ENCODE data around the gene CCT8. TPM values are rescaled to one million over a fixed set of nuclear protein-coding genes. Genes with fewer than 3 reads are reported as not detected.

Gene CCT8
- total RNA-seq, 1 donor from 2014 or later = 104 TPM

GRCh38 chr21:29052224-29052623 is 21.2 kb downstream of the CCT8 start:
- TF ChIP-seq, protein P1, sequence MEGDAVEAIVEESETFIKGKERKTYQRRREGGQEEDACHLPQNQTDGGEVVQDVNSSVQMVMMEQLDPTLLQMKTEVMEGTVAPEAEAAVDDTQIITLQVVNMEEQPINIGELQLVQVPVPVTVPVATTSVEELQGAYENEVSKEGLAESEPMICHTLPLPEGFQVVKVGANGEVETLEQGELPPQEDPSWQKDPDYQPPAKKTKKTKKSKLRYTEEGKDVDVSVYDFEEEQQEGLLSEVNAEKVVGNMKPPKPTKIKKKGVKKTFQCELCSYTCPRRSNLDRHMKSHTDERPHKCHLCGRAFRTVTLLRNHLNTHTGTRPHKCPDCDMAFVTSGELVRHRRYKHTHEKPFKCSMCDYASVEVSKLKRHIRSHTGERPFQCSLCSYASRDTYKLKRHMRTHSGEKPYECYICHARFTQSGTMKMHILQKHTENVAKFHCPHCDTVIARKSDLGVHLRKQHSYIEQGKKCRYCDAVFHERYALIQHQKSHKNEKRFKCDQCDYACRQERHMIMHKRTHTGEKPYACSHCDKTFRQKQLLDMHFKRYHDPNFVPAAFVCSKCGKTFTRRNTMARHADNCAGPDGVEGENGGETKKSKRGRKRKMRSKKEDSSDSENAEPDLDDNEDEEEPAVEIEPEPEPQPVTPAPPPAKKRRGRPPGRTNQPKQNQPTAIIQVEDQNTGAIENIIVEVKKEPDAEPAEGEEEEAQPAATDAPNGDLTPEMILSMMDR (IDR thresholded peaks at IDR 0.05; ENCODE audit: borderline replicate concordance) = no peak
- no peaks in the 10 kb centered on the region for H3K27me3 ChIP-seq (ENCODE audit: low read depth)
- peaks cover 97% of the 10 kb centered on the region for H3K36me3 ChIP-seq
- no peaks in the 10 kb centered on the region for H3K4me1 ChIP-seq
- no peak overlapping the region for H3K27ac ChIP-seq (replicated peaks)
- H3K4me3 ChIP-seq = no peak overlapping the region
- intact Hi-C loops (cut with micrococcal nuclease) = no loop called here
- no peaks in the 10 kb centered on the region for H3K9me3 ChIP-seq (replicated peaks)
- DNase-seq = no peak

- TF ChIP-seq, protein P1 (IDR thresholded peaks at IDR 0.05; ENCODE audit: borderline replicate concordance) = no peak
- no peak for DNase-seq
- Histone ChIP-seq H3K27me3 (ENCODE audit: low read depth) (no peaks in the 10 kb centered on the region), H3K27ac (replicated peaks) (no peak overlapping the region), H3K4me3 (no peak overlapping the region), H3K36me3 (peaks cover 96% of the 10 kb centered on the region), H3K4me1 (no peaks in the 10 kb centered on the region), H3K9me3 (replicated peaks) (no peaks in the 10 kb centered on the region)
- intact Hi-C loops (cut with micrococcal nuclease) = no loop called here
Observed at GRCh38 chr21:29034678-29035077, 38.8 kb downstream of the CCT8 start.

GRCh38 chr21:29033871-29034270 is 39.6 kb downstream of the CCT8 start:
- no peak overlapping the region for H3K27ac ChIP-seq (replicated peaks)
- peaks cover 96% of the 10 kb centered on the region for H3K36me3 ChIP-seq
- TF ChIP-seq, protein P1 (IDR thresholded peaks at IDR 0.05; ENCODE audit: borderline replicate concordance) = no peak

DNA sequence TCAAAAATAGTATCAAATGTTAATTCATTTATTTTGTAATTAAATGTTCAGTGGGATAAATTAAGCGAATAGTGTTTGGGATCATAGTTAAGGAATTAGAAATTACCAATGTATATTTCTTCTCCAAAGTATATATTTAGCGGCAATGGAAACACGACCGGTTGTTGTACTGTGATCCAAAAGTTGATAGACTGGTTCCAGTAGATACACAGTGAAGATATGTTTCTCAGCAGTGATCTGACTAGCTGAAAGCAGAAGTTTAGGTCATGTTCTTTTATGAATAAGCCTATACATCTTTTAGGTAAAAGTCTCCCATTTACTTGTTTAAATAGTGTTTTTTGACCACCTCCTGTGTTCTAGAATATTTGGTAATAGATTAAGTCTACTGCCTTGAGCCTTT is 40.1 kb downstream of the CCT8 start:
- Histone ChIP-seq H3K27ac (replicated peaks) (no peak overlapping the region), H3K36me3 (peaks cover 96% of the 10 kb centered on the region), H3K4me1 (no peaks in the 10 kb centered on the region), H3K9me3 (replicated peaks) (no peaks in the 10 kb centered on the region), H3K4me3 (no peak overlapping the region), H3K27me3 (ENCODE audit: low read depth) (no peaks in the 10 kb centered on the region)
- intact Hi-C loops (cut with micrococcal nuclease) = no loop called here
- DNase-seq = no peak
- TF ChIP-seq, protein P1 (IDR thresholded peaks at IDR 0.05; ENCODE audit: borderline replicate concordance) = no peak

More at GRCh38 chr21:29033871-29034270, 39.6 kb downstream of the CCT8 start:
- intact Hi-C loops (cut with micrococcal nuclease) = no loop called here
- Histone ChIP-seq H3K4me3 (no peak overlapping the region), H3K4me1 (no peaks in the 10 kb centered on the region), H3K9me3 (replicated peaks) (no peaks in the 10 kb centered on the region), H3K27me3 (ENCODE audit: low read depth) (no peaks in the 10 kb centered on the region)
- DNase-seq = no peak

DNA sequence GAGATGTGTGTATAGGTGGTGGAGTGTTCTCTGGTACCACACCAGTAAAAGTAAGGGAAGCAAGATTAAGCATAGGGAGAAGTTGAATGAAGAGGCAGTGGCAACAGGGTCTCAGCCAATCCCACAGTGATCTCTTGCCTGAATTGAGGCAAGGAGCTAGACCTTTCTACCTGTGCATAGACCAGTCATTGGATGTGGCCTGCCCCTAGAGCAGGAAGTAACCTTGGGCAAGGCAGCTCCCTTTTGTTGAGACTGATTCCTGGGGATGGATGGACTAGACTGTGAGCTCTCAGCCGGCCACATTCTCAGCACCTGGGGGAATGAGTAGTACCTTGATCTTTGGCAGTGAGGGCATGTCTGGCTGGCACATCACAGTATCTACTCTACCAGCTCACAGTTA is 42.5 kb downstream of the CCT8 start:
- peaks cover 19% of the 10 kb centered on the region for H3K4me1 ChIP-seq
- no peak overlapping the region for H3K4me3 ChIP-seq
- no peak for DNase-seq
- no peaks in the 10 kb centered on the region for H3K27me3 ChIP-seq (ENCODE audit: low read depth)
- H3K9me3 ChIP-seq (replicated peaks) = no peaks in the 10 kb centered on the region
- H3K27ac ChIP-seq (replicated peaks) = no peak overlapping the region
- peaks cover 75% of the 10 kb centered on the region for H3K36me3 ChIP-seq
- intact Hi-C loops (cut with micrococcal nuclease) = no loop called here
- TF ChIP-seq, protein P1 (IDR thresholded peaks at IDR 0.05; ENCODE audit: borderline replicate concordance) = no peak

DNA sequence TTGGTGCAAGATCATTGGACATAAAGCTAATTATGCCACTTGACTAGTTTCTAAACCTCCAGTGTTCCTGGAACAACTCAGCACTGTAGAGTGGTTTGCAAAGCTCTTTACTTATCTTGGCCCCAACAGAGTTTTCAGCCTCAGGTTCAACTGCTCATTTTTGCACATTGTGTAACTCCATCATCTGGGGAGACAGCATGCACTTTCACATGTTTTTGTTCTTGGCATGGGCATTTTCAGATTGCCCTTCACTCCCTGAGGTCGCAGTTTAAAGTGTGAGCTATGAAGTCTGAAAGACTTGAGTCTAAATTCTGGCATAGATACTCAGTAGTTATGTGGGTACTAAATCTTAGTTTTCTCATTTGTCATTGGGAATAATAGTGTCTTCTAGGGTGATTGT is 43.9 kb downstream of the CCT8 start:
- no peak for DNase-seq
- Histone ChIP-seq H3K4me3 (no peak overlapping the region), H3K9me3 (replicated peaks) (no peaks in the 10 kb centered on the region), H3K27me3 (ENCODE audit: low read depth) (no peaks in the 10 kb centered on the region), H3K36me3 (peaks cover 61% of the 10 kb centered on the region), H3K27ac (replicated peaks) (no peak overlapping the region), H3K4me1 (peaks cover 32% of the 10 kb centered on the region)
- TF ChIP-seq, protein P1 (IDR thresholded peaks at IDR 0.05; ENCODE audit: borderline replicate concordance) = no peak
- intact Hi-C loops (cut with micrococcal nuclease) = no loop called here

Data from left ventricle myocardium inferior (tissue), 1 donor.